Stimulated activated naive CD8-positive, alpha-beta T cell treated with anti-CD3 and anti-CD28 coated beads, Interleukin-15, Interleukin-2, amounts not matched to agents 100 ng/mL and 50 ng/mL, for 24 hours (primary cell): ENCODE data around the gene IGFBP7.
A peak's percentile ranks its signal among the peaks of the same experiment; 100 is the strongest.

Source experiments
- H3K27ac Mint-ChIP-seq: one replicate; pipeline ENCODE4 v1.8.0; 2021; ENCODE audit warnings: mild to moderate bottlenecking, mixed read lengths
- H3K27me3 Mint-ChIP-seq: one replicate; pipeline ENCODE4 v1.8.0; 2021; ENCODE audit warnings: mixed read lengths
- H3K36me3 Mint-ChIP-seq: one replicate; pipeline ENCODE4 v1.8.0; 2021; ENCODE audit warnings: low read depth, mixed read lengths
- H3K4me1 Mint-ChIP-seq: one replicate; pipeline ENCODE4 v1.8.0; 2021; ENCODE audit warnings: low read depth, mixed read lengths
- H3K4me3 Mint-ChIP-seq: one replicate; pipeline ENCODE4 v1.8.0; 2021; ENCODE audit warnings: mild to moderate bottlenecking, mixed read lengths
- H3K9me3 Mint-ChIP-seq: one replicate; pipeline ENCODE4 v1.8.0; 2021; ENCODE audit warnings: mixed read lengths

The IGFBP7 gene

DNA sequence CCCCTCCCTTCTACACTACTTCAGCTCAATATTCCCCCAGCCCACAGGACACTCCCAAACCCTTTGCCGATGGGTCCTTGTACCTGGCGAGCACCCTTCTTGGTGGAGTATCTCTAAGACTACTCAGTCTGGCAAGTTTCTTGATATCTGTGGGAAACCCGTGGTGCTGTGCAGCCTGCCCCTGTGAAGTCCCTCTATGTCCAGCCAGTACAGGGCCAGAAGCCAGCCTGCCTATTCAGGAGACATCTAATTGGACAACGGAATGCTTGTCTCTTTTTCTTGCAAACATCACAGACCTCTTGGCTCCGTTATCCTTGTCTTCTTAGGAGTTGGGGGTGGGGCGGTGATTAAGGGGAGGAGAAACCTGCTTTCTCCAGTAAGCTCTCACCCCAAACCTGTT, 3.7 kb upstream of the IGFBP7 start:
- Mint-ChIP-seq H3K27ac (no peak overlapping the region), H3K4me3 (no peak overlapping the region), H3K9me3 (no peaks in the 10 kb centered on the region), H3K36me3 (no peaks in the 10 kb centered on the region), H3K27me3 (peaks cover 58% of the 10 kb centered on the region), H3K4me1 (peaks cover 15% of the 10 kb centered on the region)

- H3K36me3 Mint-ChIP-seq, result no peaks in the 10 kb centered on the region
- peak overlapping the region; percentile 84 for H3K4me3 Mint-ChIP-seq
- no peaks in the 10 kb centered on the region for H3K9me3 Mint-ChIP-seq
- peak overlapping the region; percentile 68 for H3K27ac Mint-ChIP-seq
- peaks cover 15% of the 10 kb centered on the region for H3K4me1 Mint-ChIP-seq
- peaks cover 72% of the 10 kb centered on the region for H3K27me3 Mint-ChIP-seq
These were observed 691 bp upstream of the IGFBP7 start for GRCh38 chr4:57110640-57111511.

GRCh38 chr4:57109411-57109846, 756 bp downstream of the IGFBP7 start:
- peaks cover 15% of the 10 kb centered on the region for H3K4me1 Mint-ChIP-seq
- H3K27me3 Mint-ChIP-seq, result peaks cover 62% of the 10 kb centered on the region
- no peak overlapping the region for H3K27ac Mint-ChIP-seq
- no peaks in the 10 kb centered on the region for H3K9me3 Mint-ChIP-seq
- H3K4me3 Mint-ChIP-seq, result peak overlapping the region; percentile 64
- H3K36me3 Mint-ChIP-seq, result no peaks in the 10 kb centered on the region

DNA sequence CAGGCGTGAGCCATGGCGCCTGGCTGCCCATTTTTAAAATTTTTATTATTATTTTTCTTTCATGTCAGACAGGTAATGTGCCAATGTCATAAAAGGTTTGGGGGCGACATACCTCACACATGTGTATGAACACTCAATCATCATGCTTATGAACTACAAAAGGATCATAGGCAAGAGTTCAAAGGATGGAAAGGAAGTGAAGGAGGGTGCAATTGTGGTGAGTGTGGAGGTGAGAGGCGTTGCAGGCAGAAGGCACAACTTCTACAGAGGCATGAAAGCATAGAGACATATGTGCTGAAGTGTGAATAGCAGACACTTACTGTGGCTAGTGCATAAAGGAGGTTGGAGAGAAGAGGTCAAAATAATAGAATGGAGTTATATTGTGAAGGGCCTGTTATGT, 4.0 kb downstream of the IGFBP7 start:
- peaks cover 11% of the 10 kb centered on the region for H3K4me1 Mint-ChIP-seq
- H3K27ac Mint-ChIP-seq, result no peak overlapping the region
- H3K9me3 Mint-ChIP-seq, result no peaks in the 10 kb centered on the region
- peaks cover 35% of the 10 kb centered on the region for H3K27me3 Mint-ChIP-seq
- no peaks in the 10 kb centered on the region for H3K36me3 Mint-ChIP-seq
- no peak overlapping the region for H3K4me3 Mint-ChIP-seq

GRCh38 chr4:57104706-57105560, 5.3 kb downstream of the IGFBP7 start:
- H3K36me3 Mint-ChIP-seq, result no peaks in the 10 kb centered on the region
- H3K27ac Mint-ChIP-seq, result no peak overlapping the region
- H3K9me3 Mint-ChIP-seq, result no peaks in the 10 kb centered on the region
- peaks cover 4% of the 10 kb centered on the region for H3K4me1 Mint-ChIP-seq
- peaks cover 28% of the 10 kb centered on the region for H3K27me3 Mint-ChIP-seq
- H3K4me3 Mint-ChIP-seq, result no peak overlapping the region

DNA sequence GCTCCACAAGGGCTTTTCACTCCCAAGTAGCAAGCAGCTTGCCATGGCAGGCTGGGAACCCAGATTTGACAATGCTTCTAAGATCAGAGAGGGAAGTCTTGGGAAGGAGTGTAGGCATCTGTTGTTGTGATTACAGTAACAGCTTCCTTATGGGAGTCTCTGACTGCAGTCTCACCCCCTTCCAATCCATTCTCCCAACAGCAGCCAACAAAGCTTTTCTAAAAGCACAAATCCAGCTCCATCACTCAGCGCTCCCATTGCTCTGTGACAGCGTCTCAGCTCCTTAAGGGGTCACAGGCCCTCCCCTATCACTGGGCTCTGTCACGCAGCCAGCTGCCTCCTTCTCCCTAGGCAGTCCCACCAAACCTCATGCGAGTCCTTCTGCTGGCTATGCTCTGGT, 7.1 kb downstream of the IGFBP7 start:
- Mint-ChIP-seq H3K9me3 (no peaks in the 10 kb centered on the region), H3K27me3 (peaks cover 13% of the 10 kb centered on the region), H3K4me1 (no peaks in the 10 kb centered on the region), H3K4me3 (no peak overlapping the region), H3K36me3 (no peaks in the 10 kb centered on the region), H3K27ac (no peak overlapping the region)

DNA sequence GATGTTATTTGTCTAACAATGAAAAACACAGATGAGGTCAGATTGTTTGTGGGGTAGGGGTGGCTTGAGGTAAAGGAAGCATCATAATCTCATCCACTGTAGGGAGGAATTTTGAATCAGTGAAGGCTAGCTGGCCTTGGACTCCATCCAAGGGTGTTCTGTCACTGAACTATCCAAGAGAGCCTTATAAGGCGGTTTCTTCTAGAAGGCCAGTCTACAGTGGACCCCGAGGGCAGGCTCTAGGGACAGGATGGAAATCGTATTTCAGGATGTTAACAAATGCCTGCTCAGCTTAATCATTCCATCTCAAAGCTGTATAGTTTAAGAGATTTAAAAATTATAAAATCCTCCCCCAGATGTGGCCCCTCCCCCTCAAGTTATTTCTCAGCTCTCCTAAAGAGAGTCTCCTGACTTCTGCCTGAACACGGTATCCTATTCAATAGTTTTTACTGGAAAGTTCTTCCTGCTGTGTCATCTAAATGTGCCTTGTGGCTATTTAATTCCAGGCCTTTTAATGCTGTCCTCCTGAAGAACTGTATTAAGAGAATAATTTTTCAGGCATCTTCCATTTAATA, 8.0 kb downstream of the IGFBP7 start:
- no peak overlapping the region for H3K27ac Mint-ChIP-seq
- H3K9me3 Mint-ChIP-seq, result no peaks in the 10 kb centered on the region
- no peak overlapping the region for H3K4me3 Mint-ChIP-seq
- no peaks in the 10 kb centered on the region for H3K4me1 Mint-ChIP-seq
- no peaks in the 10 kb centered on the region for H3K36me3 Mint-ChIP-seq
- H3K27me3 Mint-ChIP-seq, result peaks cover 5% of the 10 kb centered on the region

- peaks cover under 1% of the 10 kb centered on the region for H3K27me3 Mint-ChIP-seq
- no peak overlapping the region for H3K27ac Mint-ChIP-seq
- no peak overlapping the region for H3K4me3 Mint-ChIP-seq
- no peaks in the 10 kb centered on the region for H3K9me3 Mint-ChIP-seq
- no peaks in the 10 kb centered on the region for H3K36me3 Mint-ChIP-seq
- no peaks in the 10 kb centered on the region for H3K4me1 Mint-ChIP-seq
These were observed 9.1 kb downstream of the IGFBP7 start for GRCh38 chr4:57100979-57101651.

DNA sequence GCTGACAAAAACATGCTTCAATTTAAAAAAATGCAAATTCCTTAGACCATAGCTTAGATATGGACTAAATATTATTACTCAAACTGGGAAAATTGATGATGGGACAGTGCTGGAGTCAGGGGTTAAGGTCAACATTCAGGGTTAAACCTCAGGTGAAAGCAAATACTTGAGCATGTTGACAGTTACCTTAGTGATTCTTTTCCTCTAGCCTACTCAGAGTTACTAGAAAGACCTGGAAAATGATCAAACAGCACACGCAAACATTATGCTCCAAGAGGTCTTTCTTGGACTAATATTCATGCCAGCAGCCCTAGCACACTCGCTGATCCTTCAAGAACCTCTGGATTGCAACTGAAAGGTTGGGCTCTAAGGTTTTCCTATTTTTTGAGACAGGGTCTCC, 10.8 kb downstream of the IGFBP7 start:
- no peak overlapping the region for H3K4me3 Mint-ChIP-seq
- H3K36me3 Mint-ChIP-seq, result no peaks in the 10 kb centered on the region
- H3K9me3 Mint-ChIP-seq, result no peaks in the 10 kb centered on the region
- no peaks in the 10 kb centered on the region for H3K4me1 Mint-ChIP-seq
- no peaks in the 10 kb centered on the region for H3K27me3 Mint-ChIP-seq
- H3K27ac Mint-ChIP-seq, result no peak overlapping the region

DNA sequence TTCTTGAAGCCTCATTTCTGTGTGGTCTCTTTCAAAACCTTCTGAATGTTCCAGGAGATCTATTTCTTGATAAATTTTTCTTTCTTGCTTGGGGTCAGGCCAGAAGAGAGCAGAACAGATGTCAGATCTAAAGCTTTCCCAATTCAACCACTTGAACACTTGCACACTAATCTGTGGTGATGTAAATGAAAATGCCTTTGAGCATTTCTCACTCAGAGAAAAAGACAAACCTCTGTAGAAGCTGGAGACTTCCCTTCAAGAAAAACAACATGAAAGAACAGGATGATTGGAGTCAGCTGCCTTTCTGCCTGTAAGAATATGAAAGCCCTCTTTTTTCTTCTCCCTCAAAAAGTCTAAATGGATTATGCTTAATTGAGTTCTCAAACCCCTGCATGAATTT, 11.2 kb downstream of the IGFBP7 start:
- H3K4me3 Mint-ChIP-seq, result no peak overlapping the region
- no peaks in the 10 kb centered on the region for H3K9me3 Mint-ChIP-seq
- no peaks in the 10 kb centered on the region for H3K27me3 Mint-ChIP-seq
- H3K36me3 Mint-ChIP-seq, result no peaks in the 10 kb centered on the region
- no peaks in the 10 kb centered on the region for H3K4me1 Mint-ChIP-seq
- H3K27ac Mint-ChIP-seq, result no peak overlapping the region

DNA sequence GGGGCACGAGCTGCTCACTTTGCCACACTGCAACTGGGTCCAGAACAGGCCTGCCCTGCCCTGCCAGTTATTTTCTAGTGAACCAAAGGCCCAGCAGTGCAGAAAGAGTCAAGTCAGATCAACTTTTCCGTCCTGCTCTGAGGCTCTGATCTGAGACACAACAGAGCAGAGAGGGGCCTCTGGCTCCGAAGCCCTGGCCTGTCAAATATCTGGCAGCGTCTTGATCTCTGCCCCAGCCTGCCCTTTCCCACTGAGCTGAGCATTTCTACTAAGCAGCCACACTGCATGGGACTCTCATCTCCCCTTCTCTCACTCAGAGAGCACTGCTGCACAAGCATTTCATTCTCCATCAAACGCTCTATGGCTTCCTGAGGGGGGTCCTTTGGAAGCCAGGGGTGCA, 11.8 kb downstream of the IGFBP7 start:
- Mint-ChIP-seq H3K36me3 (no peaks in the 10 kb centered on the region), H3K27ac (no peak overlapping the region), H3K4me1 (no peaks in the 10 kb centered on the region), H3K4me3 (no peak overlapping the region), H3K27me3 (no peaks in the 10 kb centered on the region), H3K9me3 (no peaks in the 10 kb centered on the region)

GRCh38 chr4:57097711-57098110, 12.5 kb downstream of the IGFBP7 start:
- Mint-ChIP-seq H3K4me3 (no peak overlapping the region), H3K4me1 (no peaks in the 10 kb centered on the region), H3K27me3 (no peaks in the 10 kb centered on the region), H3K9me3 (no peaks in the 10 kb centered on the region), H3K27ac (no peak overlapping the region), H3K36me3 (no peaks in the 10 kb centered on the region)

DNA sequence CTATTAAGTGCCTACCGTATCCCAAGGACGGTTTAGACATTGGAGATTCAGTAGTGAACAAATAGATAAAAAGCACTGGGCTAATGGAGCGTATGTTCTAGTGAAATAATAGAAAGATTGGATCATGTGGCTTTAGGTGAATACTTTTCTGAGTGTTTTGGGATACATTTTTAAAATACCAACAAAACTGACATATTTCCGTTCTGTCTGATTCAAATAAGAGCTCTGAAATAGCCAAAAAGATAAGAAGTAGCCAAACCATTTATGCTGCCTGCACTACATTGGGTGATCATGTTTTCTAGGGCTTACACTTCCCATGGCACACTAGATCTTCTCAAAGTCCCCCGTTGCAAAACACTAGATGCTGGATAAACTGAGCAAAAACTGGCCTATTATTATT, 14.2 kb downstream of the IGFBP7 start:
- Mint-ChIP-seq H3K27ac (no peak overlapping the region), H3K4me1 (no peaks in the 10 kb centered on the region), H3K9me3 (no peaks in the 10 kb centered on the region), H3K4me3 (no peak overlapping the region), H3K36me3 (no peaks in the 10 kb centered on the region), H3K27me3 (no peaks in the 10 kb centered on the region)

DNA sequence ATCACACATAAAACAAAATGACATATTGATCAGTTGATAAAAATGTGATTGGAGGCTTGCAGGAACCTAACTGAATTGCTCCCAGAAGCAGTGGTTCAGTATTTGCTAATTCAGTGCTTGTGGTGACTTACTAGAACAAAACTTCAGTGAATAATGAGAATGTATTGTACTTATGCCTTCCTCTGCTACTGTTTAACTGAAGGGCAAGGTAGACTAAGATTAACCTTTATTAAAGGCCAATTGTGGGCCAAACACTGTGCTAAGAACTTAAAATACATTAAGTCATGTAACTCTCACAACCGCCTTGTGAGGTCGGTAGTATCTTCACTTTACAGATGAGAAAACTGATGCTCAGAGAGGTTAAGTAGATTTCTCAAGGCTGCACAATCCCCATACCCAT, 14.9 kb downstream of the IGFBP7 start:
- H3K27ac Mint-ChIP-seq, result no peak overlapping the region
- peaks cover 5% of the 10 kb centered on the region for H3K27me3 Mint-ChIP-seq
- no peaks in the 10 kb centered on the region for H3K36me3 Mint-ChIP-seq
- no peaks in the 10 kb centered on the region for H3K4me1 Mint-ChIP-seq
- H3K9me3 Mint-ChIP-seq, result no peaks in the 10 kb centered on the region
- no peak overlapping the region for H3K4me3 Mint-ChIP-seq

- no peaks in the 10 kb centered on the region for H3K36me3 Mint-ChIP-seq
- H3K27me3 Mint-ChIP-seq, result peaks cover 9% of the 10 kb centered on the region
- no peaks in the 10 kb centered on the region for H3K4me1 Mint-ChIP-seq
These were observed 15.4 kb downstream of the IGFBP7 start for GRCh38 chr4:57094832-57095223.

More at GRCh38 chr4:57094832-57095223, 15.4 kb downstream of the IGFBP7 start:
- Mint-ChIP-seq H3K4me3 (no peak overlapping the region), H3K9me3 (no peaks in the 10 kb centered on the region), H3K27ac (no peak overlapping the region)
